ENCODE results near the gene MRPL58. TPM values are rescaled to one million over a fixed set of nuclear protein-coding genes. Genes with fewer than 3 reads are reported as not detected.

The MRPL58 gene
- total RNA-seq, 1 experiment from 2014 or later, result 41.0 TPM

DNA sequence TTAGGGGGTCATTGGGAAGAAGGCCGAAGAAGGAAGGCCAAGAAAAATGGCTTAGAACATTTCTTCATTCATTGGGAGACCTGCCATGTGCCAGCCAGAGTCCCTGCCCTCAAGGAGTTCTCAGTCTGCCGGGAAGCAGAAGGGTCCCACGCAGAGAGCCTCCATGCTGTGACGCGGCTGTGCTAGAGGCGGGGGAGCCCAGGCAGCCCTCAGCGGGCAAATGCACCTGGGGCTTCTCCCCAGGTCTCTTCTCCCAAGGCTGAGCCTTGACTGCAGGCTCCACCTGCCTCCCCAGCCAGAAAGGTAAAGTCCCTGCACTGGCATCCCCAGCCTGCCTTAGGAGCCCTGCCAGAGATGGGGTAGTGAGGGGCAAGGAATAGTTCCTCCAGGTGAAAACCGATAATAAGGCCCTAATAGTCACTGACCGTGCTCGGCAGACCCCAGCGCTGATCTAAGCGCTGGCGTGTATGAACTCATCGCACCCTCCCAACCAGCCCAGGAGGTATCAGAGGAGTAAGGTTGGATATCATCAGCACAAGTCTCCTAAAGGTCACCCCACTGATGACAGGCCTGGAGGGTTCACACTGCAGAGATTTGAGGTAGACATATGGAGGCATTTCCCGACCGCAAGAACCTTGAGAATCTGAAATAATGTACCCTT, 31.0 kb upstream of the MRPL58 start:
- Histone ChIP-seq H2BK5ac (ENCODE audit: insufficient read length, low read length) (no peak overlapping the region), H3K23ac (ENCODE audit: insufficient read length, low read depth, low read length) (no peak overlapping the region), H2AFZ (ENCODE audit: low read length) (no peak overlapping the region), H3K4me1 (ENCODE audit: insufficient read depth, low read length) (peaks cover 3% of the 10 kb centered on the region; the same call in 1 of the 2 replicates), H3K27me3 (ENCODE audit: insufficient read depth, low read length) (no peaks in the 10 kb centered on the region), H3K79me1 (ENCODE audit: insufficient read depth, low read depth, low read length, poor library complexity, severe bottlenecking) (no peaks in the 10 kb centered on the region), H3K4me2 (ENCODE audit: insufficient read depth, insufficient read length, low read length) (peak overlapping the region; percentile 88), H4K5ac (ENCODE audit: insufficient read length, low read depth, low read length) (no peak overlapping the region), H4K91ac (ENCODE audit: insufficient read length, low read depth, low read length) (no peak overlapping the region), H2BK20ac (ENCODE audit: low read depth, low read length, poor library complexity, severe bottlenecking) (no peak overlapping the region), H3K79me2 (ENCODE audit: insufficient read depth, low read length) (no peaks in the 10 kb centered on the region), H3K23me2 (ENCODE audit: insufficient read length, low read depth, low read length, poor library complexity, severe bottlenecking) (peaks cover 10% of the 10 kb centered on the region), H3K14ac (ENCODE audit: insufficient read depth, low read length) (peak overlapping the region; percentile 45; the same call in 1 of the 2 replicates), H2AK5ac (ENCODE audit: insufficient read length, low read length) (no peak overlapping the region), H3K4ac (ENCODE audit: low read depth, low read length) (no peak overlapping the region), H3T11ph (ENCODE audit: low read length) (no peak overlapping the region), H3K27ac (ENCODE audit: insufficient read length, low read depth, low read length) (no peak overlapping the region), H3K18ac (ENCODE audit: insufficient read length, low read depth, low read length) (no peak overlapping the region), H2BK12ac (ENCODE audit: insufficient read length, low read depth, low read length) (no peak overlapping the region), H2BK120ac (ENCODE audit: low read depth, low read length, poor library complexity, severe bottlenecking) (no peak overlapping the region), H2BK15ac (ENCODE audit: low read depth, low read length) (no peak overlapping the region), H4K8ac (replicated peaks; ENCODE audit: insufficient read length, low read depth, low read length) (no peak overlapping the region), H4K20me1 (ENCODE audit: control insufficient read depth, insufficient read depth, insufficient read length) (no peaks in the 10 kb centered on the region), H3K9ac (ENCODE audit: extremely low read depth, insufficient read length, low read length) (peak overlapping the region; percentile 16), H3K9me3 (ENCODE audit: control insufficient read depth, low read depth, low read length) (no peaks in the 10 kb centered on the region), H3K56ac (ENCODE audit: insufficient read length, low read depth, low read length) (no peak overlapping the region)
- no CpG with 5 or more reads among the region's 16 CpGs for WGBS (ENCODE audit: extremely low coverage, insufficient read length, low lambda C conversion rate)
- H3K27me3 Mint-ChIP-seq (ENCODE audit: low read depth), result peaks cover 25% of the 10 kb centered on the region
- no peak for TF ChIP-seq CTCF (conservative IDR thresholded peaks at IDR 0.05)
- no peaks in the 10 kb centered on the region; a peak in 1 of 5 replicates for H3K9me3 Mint-ChIP-seq
- H3K27ac Mint-ChIP-seq, result peak overlapping the region in 2 of 3 experiments; percentile 93 to 97; a peak in 4 of 7 replicates
- H3K4me3 Mint-ChIP-seq, result peak overlapping the region; percentile 80 to 90
- no peak for DNase-seq
- peaks cover 7 to 14% of the 10 kb centered on the region in 2 experiments for H3K4me1 Mint-ChIP-seq
- no peaks in the 10 kb centered on the region for H3K36me3 Mint-ChIP-seq (ENCODE audit: insufficient read depth in 1 of 3, low read depth in 3 of 3)
